Muscle layer of colon (tissue), 2 donors: ENCODE data around the gene MAGI2.
"Not testable (repeated sequence)": the region's sequence is repeated elsewhere in the genome, so short reads cannot be mapped to it uniquely, and the experiment has no call there.

Experiments used
- H3K27ac ChIP-seq: one replicate; pipeline ENCODE4 v1.7.0; 2013; ENCODE audit warnings: low read depth, mild to moderate bottlenecking, low read length, moderate library complexity
- H3K27me3 ChIP-seq, 2 donors: one replicate each; pipeline ENCODE4 v1.7.0; 2013; ENCODE audit warnings: low read length in 2 of 2, mild to moderate bottlenecking in 2 of 2; ENCODE audit not compliant: insufficient read depth in 2 of 2, control insufficient read depth in 1 of 2
- H3K36me3 ChIP-seq: one replicate; pipeline ENCODE4 v1.7.0; 2013; ENCODE audit warnings: mild to moderate bottlenecking, low read length; ENCODE audit not compliant: insufficient read depth
- H3K4me1 ChIP-seq: one replicate; pipeline ENCODE4 v1.7.0; 2013; ENCODE audit warnings: mild to moderate bottlenecking, low read length; ENCODE audit not compliant: insufficient read depth
- H3K4me3 ChIP-seq, 2 donors: one replicate each; pipeline ENCODE4 v1.7.0; 2013; ENCODE audit warnings: low read length in 2 of 2, low read depth in 1 of 2, mild to moderate bottlenecking in 1 of 2, moderate library complexity in 1 of 2
- H3K9ac ChIP-seq: one replicate; pipeline ENCODE4 v1.7.0; 2013; ENCODE audit warnings: low read length
- H3K9me3 ChIP-seq: one replicate; pipeline ENCODE4 v1.7.0; 2013; ENCODE audit warnings: mild to moderate bottlenecking, low read length
- donor health status: abdominal sarcoma.
- donor health status: Adenocarcinoma of cecum.

MAGI2 gene

DNA sequence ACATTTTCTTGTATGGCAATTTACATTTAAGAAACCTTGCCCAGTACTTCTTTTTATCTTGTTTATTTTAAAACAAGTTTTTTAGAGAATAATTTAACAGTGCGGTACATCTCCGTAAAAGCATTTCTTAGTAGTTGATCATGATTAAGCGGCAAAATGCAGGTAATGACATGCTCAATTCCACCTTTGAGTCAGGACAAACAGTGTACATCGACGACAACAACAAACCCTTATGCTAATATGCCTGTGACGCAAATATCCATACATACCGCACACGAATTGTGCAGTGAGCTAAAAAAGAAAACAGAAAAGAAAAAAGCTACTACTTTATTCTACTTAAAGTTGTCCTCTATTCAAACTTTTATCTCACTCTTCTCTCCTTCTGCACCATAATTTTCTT, 1.9 kb downstream of the MAGI2 start:
- Histone ChIP-seq H3K4me3 (peak overlapping the region; percentile 92 to 94), H3K27me3 (no peaks in the 10 kb centered on the region), H3K9me3 (no peaks in the 10 kb centered on the region), H3K4me1 (peaks cover 26% of the 10 kb centered on the region), H3K9ac (peak overlapping the region; percentile 93), H3K36me3 (no peaks in the 10 kb centered on the region), H3K27ac (peak overlapping the region; percentile 98)

DNA sequence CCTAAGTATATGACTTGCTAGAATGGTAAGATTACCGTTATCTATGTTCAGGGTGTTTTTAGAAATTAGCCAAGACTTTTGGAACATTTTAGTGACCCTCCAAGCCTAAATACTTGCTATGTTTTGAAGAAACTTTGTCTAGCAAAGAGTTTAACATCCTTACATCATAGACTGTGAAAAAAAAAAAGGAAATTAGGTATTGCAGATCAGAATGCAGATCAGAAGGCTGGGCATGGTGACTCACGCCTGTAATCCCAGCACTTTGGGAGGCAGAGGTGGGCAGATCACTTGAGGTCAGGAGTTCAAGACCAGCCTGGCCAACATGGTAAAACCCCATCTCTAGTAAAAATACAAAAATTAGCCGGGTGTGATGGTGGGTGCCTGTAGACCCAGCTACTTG, 10.7 kb downstream of the MAGI2 start:
- not testable (repeated sequence) for H3K36me3 ChIP-seq, H3K27me3 ChIP-seq, H3K9me3 ChIP-seq, H3K9ac ChIP-seq, H3K4me3 ChIP-seq, H3K4me1 ChIP-seq, H3K27ac ChIP-seq

DNA sequence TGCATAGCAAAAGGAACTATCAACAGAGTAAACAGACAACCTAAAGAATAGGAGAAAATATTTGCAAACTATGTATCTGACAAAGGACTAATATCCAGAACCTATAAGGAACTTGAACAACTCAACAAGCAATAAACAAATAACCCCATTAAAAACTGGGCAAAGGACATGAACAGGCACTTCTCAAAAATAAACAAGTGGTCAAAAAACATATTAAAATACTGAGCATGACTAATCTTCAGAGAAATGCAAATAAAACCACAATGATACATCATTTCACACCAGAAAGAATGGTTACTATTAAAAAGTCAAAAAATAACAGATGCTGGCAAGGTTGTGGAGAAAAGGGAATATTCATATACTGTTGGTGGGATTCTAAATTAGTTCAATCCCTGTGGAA, 17.1 kb downstream of the MAGI2 start:
- Histone ChIP-seq H3K36me3 (no peaks in the 10 kb centered on the region), H3K27me3 (no peaks in the 10 kb centered on the region), H3K4me3 (no peak overlapping the region), H3K4me1 (no peaks in the 10 kb centered on the region), H3K9me3 (no peaks in the 10 kb centered on the region), H3K9ac (no peak overlapping the region), H3K27ac (no peak overlapping the region)

DNA sequence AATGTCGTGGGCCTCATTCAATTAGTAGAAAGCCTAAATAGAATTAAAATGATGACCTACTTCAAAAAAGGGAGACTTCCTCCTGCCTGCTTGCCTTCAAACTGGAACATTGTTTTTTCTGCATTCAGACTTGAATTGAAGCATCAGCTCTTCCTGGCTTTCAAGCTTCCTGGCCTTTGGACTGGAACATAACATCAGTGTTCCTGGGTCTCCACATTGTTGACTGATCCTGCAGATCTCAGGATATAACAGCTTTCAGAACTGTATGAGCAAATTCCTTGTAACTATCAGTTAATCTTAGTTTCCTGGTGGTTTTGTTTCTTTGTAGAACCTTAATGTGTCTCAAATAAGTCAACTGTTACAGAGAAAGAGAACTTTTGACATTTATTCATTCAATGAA, 18.6 kb downstream of the MAGI2 start:
- Histone ChIP-seq H3K4me3 (no peak overlapping the region), H3K4me1 (no peaks in the 10 kb centered on the region), H3K9me3 (no peaks in the 10 kb centered on the region), H3K27ac (no peak overlapping the region), H3K27me3 (no peaks in the 10 kb centered on the region), H3K9ac (no peak overlapping the region), H3K36me3 (no peaks in the 10 kb centered on the region)

DNA sequence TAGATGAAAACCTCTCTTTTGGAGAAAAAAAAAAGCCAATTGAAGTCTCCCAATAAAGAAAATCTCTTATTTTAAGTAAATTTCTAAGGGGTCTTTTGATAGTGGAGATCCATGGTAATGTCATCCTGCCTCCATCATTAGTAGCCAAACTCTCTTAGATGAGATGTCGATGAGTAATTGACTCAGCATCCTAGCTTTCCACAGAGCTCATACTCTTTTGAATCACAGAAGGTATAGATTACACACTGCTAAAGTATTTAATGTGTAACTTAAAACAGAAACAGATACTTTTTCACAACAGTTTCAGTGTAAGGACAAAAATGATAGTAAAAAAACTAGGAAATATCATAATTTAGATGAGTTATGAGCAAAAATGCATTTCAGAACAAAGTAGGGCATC, 19.4 kb downstream of the MAGI2 start:
- H3K9ac ChIP-seq, result no peak overlapping the region
- H3K4me3 ChIP-seq, result no peak overlapping the region
- no peaks in the 10 kb centered on the region for H3K27me3 ChIP-seq
- H3K4me1 ChIP-seq, result no peaks in the 10 kb centered on the region
- no peaks in the 10 kb centered on the region for H3K36me3 ChIP-seq
- H3K27ac ChIP-seq, result no peak overlapping the region
- H3K9me3 ChIP-seq, result no peaks in the 10 kb centered on the region

DNA sequence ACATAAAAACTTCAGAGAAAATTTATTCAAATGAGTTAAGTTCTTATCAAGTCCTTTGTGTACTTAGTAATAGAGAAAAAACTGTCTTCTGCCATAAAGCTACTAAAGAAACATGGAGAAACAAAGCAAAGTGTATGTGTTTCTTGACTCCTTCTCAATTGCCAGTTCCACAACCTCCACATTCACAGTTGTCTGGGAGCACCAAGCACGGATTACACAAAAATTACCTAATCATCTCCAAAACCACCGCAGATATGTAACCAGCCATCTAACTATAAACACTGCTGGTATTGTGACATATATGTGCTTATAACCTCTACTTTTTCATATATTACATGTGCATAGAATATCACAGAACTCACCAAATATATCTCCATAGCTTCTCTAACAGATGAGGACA, 23.1 kb downstream of the MAGI2 start:
- H3K9me3 ChIP-seq, result no peaks in the 10 kb centered on the region
- no peaks in the 10 kb centered on the region for H3K36me3 ChIP-seq
- H3K27ac ChIP-seq, result no peak overlapping the region
- H3K4me1 ChIP-seq, result no peaks in the 10 kb centered on the region
- no peak overlapping the region for H3K4me3 ChIP-seq
- H3K27me3 ChIP-seq, result no peaks in the 10 kb centered on the region
- H3K9ac ChIP-seq, result no peak overlapping the region

DNA sequence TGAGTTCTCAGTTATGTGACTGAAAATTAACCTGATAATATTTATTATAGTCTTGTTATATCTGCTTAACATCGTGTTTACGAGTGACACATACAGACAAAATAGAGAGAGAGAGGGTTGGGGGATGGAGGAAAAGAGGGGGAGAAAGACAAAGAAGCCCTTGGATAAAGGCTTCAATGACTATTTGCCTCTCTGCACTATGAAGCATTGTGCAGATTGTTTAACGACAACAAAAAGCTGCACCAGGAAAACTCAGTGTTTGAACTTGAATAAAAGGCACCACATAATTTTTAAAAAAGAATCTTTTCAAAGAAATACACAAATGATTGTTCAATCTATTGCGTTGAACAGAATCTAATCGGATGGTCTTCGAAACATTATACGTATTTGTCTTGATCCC, 27.8 kb downstream of the MAGI2 start:
- no peak overlapping the region for H3K27ac ChIP-seq
- H3K9ac ChIP-seq, result no peak overlapping the region
- H3K4me3 ChIP-seq, result no peak overlapping the region
- H3K9me3 ChIP-seq, result no peaks in the 10 kb centered on the region
- H3K36me3 ChIP-seq, result no peaks in the 10 kb centered on the region
- peaks cover 3% of the 10 kb centered on the region for H3K4me1 ChIP-seq
- no peaks in the 10 kb centered on the region for H3K27me3 ChIP-seq

DNA sequence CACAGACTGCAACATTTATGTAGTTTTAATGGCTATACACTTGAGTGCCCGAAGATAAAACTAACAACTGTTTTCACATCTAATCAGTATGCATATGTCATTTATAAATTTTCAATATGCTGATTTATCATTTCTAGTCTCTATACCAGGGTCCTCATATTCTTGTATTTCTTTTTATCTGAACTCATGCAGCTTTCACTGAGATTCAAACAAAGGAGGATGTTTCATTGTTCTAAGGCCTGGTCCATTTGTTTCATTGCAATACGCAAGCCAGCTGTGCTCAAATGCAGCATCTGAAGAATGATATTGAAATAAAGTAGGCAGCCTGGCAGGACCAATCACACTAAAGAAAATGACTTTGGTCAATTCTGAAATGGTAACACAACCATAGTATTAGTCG, 31.7 kb downstream of the MAGI2 start:
- Histone ChIP-seq H3K36me3 (no peaks in the 10 kb centered on the region), H3K4me1 (peaks cover 13% of the 10 kb centered on the region), H3K4me3 (no peak overlapping the region), H3K9ac (no peak overlapping the region), H3K27me3 (no peaks in the 10 kb centered on the region), H3K9me3 (no peaks in the 10 kb centered on the region), H3K27ac (no peak overlapping the region)

DNA sequence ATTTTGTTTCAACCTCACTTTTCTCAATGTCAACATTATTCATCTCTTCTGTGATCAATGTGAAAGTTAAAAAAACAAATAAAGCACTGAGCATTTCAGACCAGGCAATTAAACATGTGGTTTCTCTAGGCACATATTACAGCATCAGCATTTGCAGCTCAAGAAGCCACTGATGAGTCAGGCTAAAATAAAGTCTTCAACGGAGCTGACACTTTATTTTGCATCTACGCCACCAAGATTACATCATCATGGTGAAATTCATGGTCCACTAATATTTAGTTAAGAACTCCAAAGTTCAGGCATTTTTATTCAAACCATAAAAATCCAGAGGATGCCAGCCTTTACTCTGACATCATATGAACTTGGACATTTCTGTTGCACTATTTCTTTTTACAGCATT, 33.0 kb downstream of the MAGI2 start:
- peaks cover 13% of the 10 kb centered on the region for H3K4me1 ChIP-seq
- H3K27me3 ChIP-seq, result no peaks in the 10 kb centered on the region
- no peak overlapping the region for H3K4me3 ChIP-seq
- no peaks in the 10 kb centered on the region for H3K36me3 ChIP-seq
- H3K9me3 ChIP-seq, result no peaks in the 10 kb centered on the region
- no peak overlapping the region for H3K27ac ChIP-seq
- no peak overlapping the region for H3K9ac ChIP-seq

DNA sequence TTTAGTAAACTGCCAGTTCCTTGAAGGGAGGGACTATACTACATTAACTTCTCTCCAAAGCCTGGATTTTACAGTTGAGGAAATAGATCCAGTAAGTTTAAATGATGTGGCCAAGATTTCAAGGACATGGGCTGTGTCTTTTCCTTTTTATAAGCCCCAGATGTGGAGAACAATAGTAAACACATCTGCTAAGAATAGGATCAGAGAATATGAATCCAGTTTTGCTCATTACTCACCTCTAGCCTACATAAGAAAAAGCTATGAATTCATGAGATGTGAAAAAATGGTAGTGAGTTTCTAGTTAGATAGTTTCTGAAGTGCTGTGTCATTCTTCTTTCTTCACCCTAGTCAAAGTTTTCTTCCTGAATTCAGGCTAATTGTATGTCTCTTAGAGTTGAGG, 38.6 kb downstream of the MAGI2 start:
- Histone ChIP-seq H3K4me1 (peaks cover 3% of the 10 kb centered on the region), H3K9me3 (no peaks in the 10 kb centered on the region), H3K9ac (no peak overlapping the region)

DNA sequence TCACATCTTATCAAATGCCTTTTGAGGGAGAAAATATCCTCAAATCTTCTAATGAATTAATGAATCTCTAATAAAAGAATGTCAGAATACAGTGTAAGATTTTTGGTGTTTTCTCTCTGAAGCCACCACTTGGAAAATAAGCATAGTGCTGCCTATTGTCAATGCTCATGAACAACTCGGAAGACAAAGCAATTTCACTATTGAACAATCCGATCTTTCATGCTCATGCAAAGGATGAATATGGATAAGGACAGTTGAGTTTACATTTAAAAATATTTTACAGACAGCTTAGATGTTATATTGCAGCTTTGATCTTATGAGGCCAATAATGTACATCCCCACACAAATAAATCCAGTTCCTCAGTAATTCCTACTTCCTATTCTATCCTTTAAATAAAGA, 40.6 kb downstream of the MAGI2 start:
- no peak overlapping the region for H3K27ac ChIP-seq
- H3K9me3 ChIP-seq, result no peaks in the 10 kb centered on the region
- H3K27me3 ChIP-seq, result no peaks in the 10 kb centered on the region
- H3K4me1 ChIP-seq, result no peaks in the 10 kb centered on the region
- H3K9ac ChIP-seq, result no peak overlapping the region
- H3K4me3 ChIP-seq, result no peak overlapping the region
- no peaks in the 10 kb centered on the region for H3K36me3 ChIP-seq

More for the DNA sequence above, 38.6 kb downstream of the MAGI2 start:
- Histone ChIP-seq H3K4me3 (no peak overlapping the region), H3K27ac (no peak overlapping the region), H3K36me3 (no peaks in the 10 kb centered on the region), H3K27me3 (no peaks in the 10 kb centered on the region)

DNA sequence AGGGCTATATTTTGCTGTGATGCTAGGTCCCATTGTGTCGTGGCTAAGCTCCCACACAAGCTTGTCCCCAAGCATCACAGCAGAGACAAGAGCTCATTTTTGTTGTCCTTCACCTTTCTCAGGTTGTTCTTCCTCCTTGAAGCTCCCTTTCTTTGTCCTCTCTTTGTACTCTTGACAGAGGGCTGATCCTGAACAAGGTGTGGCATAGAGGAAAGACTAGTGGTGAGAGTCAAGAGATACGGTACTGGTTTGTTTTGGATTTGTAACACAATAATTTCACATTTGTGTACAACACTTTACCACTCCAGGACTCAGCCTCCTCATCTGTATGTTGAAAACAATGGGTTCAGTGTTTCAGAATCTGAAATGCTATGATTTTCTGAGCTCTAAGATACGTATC, 41.0 kb downstream of the MAGI2 start:
- H3K4me3 ChIP-seq, result no peak overlapping the region

More for the DNA sequence above, 41.0 kb downstream of the MAGI2 start:
- Histone ChIP-seq H3K27me3 (no peaks in the 10 kb centered on the region), H3K36me3 (no peaks in the 10 kb centered on the region), H3K9ac (no peak overlapping the region), H3K4me1 (no peaks in the 10 kb centered on the region), H3K9me3 (no peaks in the 10 kb centered on the region), H3K27ac (no peak overlapping the region)
